PFSK-1 (cell line): ENCODE measurements around the gene LRMDA.

ENCODE experiments used
- FOXP2 ChIP-seq: optimal IDR thresholded peaks from 2 replicates; pipeline ENCODE3; 2011; ENCODE audit warnings: borderline replicate concordance, control low read depth, inconsistent platforms; ENCODE audit not compliant: insufficient read depth; ENCODE audit errors: extremely low read length, extremely low read depth
- POLR2AphosphoS5 ChIP-seq: IDR thresholded peaks from 2 replicates; pipeline ENCODE4 v1.6.1; 2012; ENCODE audit warnings: low read depth, mild to moderate bottlenecking, control low read depth, low read length, moderate library complexity
- SIN3A ChIP-seq: IDR thresholded peaks from 2 replicates; pipeline ENCODE4 v1.6.1; 2012; ENCODE audit warnings: mild to moderate bottlenecking, low read length, moderate library complexity, borderline replicate concordance; ENCODE audit not compliant: insufficient read depth
- TAF1 ChIP-seq: IDR thresholded peaks from 2 replicates; pipeline ENCODE4 v1.6.1; 2012; ENCODE audit warnings: low read length, control low read depth, borderline replicate concordance; ENCODE audit not compliant: insufficient read depth
- TF ChIP-seq, protein P1 (sequence below), 2 experiments: IDR thresholded peaks; 2 replicates each; pipeline versions ENCODE4 v1.6.1 to v1.8.0; 2011 to 2012; ENCODE audit warnings: low read depth in 2 of 2, low read length in 2 of 2, control low read depth in 1 of 2, inconsistent platforms in 1 of 2, mild to moderate bottlenecking in 1 of 2, moderate library complexity in 1 of 2; ENCODE audit not compliant: insufficient read depth in 1 of 2

DNA sequence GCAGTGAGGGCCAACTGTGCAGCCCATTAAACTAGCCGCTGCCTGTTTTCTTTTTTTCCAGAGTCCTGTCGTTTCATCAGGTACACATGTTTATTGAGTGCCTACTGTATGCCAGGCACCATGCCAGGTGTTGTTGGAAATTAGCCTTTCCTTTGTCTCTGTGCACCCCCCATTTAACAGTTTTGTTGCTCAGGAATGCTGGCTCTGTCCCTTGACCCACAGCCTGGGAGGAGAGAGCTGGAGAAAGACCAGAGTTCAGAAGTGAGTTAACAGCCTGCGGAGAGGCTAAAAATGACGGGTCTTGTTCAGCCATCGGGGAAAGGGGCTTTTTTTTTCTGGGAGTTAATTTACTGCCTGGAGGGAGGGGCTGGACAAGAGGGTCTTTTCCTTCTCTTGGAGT, 1.3 kb downstream of the LRMDA start:
- no peak for TF ChIP-seq POLR2AphosphoS5
- no peak for TF ChIP-seq TAF1
- no peak for TF ChIP-seq SIN3A
- TF ChIP-seq, protein P1, sequence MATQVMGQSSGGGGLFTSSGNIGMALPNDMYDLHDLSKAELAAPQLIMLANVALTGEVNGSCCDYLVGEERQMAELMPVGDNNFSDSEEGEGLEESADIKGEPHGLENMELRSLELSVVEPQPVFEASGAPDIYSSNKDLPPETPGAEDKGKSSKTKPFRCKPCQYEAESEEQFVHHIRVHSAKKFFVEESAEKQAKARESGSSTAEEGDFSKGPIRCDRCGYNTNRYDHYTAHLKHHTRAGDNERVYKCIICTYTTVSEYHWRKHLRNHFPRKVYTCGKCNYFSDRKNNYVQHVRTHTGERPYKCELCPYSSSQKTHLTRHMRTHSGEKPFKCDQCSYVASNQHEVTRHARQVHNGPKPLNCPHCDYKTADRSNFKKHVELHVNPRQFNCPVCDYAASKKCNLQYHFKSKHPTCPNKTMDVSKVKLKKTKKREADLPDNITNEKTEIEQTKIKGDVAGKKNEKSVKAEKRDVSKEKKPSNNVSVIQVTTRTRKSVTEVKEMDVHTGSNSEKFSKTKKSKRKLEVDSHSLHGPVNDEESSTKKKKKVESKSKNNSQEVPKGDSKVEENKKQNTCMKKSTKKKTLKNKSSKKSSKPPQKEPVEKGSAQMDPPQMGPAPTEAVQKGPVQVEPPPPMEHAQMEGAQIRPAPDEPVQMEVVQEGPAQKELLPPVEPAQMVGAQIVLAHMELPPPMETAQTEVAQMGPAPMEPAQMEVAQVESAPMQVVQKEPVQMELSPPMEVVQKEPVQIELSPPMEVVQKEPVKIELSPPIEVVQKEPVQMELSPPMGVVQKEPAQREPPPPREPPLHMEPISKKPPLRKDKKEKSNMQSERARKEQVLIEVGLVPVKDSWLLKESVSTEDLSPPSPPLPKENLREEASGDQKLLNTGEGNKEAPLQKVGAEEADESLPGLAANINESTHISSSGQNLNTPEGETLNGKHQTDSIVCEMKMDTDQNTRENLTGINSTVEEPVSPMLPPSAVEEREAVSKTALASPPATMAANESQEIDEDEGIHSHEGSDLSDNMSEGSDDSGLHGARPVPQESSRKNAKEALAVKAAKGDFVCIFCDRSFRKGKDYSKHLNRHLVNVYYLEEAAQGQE (IDR thresholded peaks at IDR 0.05; ENCODE audit: insufficient read depth in 1 of 2, low read depth in 2 of 2, low read length in 2 of 2) = no peak
- TF ChIP-seq FOXP2 = no peak
